ENCODE measurements around the gene CAMK2N1. TPM values are rescaled to one million over a fixed set of nuclear protein-coding genes. Genes with fewer than 3 reads are reported as not detected.

CAMK2N1 gene
- total and polyA plus RNA-seq, 4 donors: 12.3 to 15.1 (median 13.9) TPM

GRCh38 chr1:20443703-20444586 is 42.1 kb downstream of the CAMK2N1 start:
- Histone ChIP-seq H3K36me3 (ENCODE audit: control insufficient read depth in 4 of 4, insufficient read depth in 3 of 4, low read depth in 1 of 4, low read length in 3 of 4) (no peaks in the 10 kb centered on the region), H3K27ac (ENCODE audit: low read depth in 1 of 2, low read length in 2 of 2) (no peak overlapping the region), H3K9me3 (ENCODE audit: control insufficient read depth in 4 of 4, low read length in 3 of 4) (no peaks in the 10 kb centered on the region), H3K27me3 (ENCODE audit: control insufficient read depth in 4 of 4, insufficient read depth in 4 of 4, low read length in 3 of 4) (no peaks in the 10 kb centered on the region), H3K9ac (ENCODE audit: low read depth in 1 of 2, low read length in 2 of 2) (no peak overlapping the region), H3K4me1 (ENCODE audit: control insufficient read depth in 4 of 4, insufficient read depth in 4 of 4, low read length in 3 of 4) (peaks cover 0 to 1% (median 0%) of the 10 kb centered on the region in 4 donors), H3K4me3 (ENCODE audit: low read depth in 1 of 3, low read length in 3 of 3) (no peak overlapping the region)
- no peak for TF ChIP-seq YY1 (IDR thresholded peaks at IDR 0.05)
- no peak for TF ChIP-seq EGR1 (IDR thresholded peaks at IDR 0.05; ENCODE audit: low read depth in 2 of 2)
- TF ChIP-seq ATF3 (IDR thresholded peaks at IDR 0.05): no peak
- no peak for TF ChIP-seq JUND (IDR thresholded peaks at IDR 0.05)
- no peak for TF ChIP-seq REST (IDR thresholded peaks at IDR 0.05)
- no peak for TF ChIP-seq FOXA2 (IDR thresholded peaks at IDR 0.05)
- TF ChIP-seq ZBTB33 (IDR thresholded peaks at IDR 0.05): no peak
- TF ChIP-seq GABPA (IDR thresholded peaks at IDR 0.05 in 1 of 2, conservative IDR thresholded peaks at IDR 0.05 in 1 of 2): no peak
- no peak for TF ChIP-seq TAF1 (conservative IDR thresholded peaks at IDR 0.05)
- TF ChIP-seq MAX (IDR thresholded peaks at IDR 0.05): no peak
- TF ChIP-seq RXRA (IDR thresholded peaks at IDR 0.05): no peak
- TF ChIP-seq FOXA1 (IDR thresholded peaks at IDR 0.05): no peak
- no peak for TF ChIP-seq HNF4G (IDR thresholded peaks at IDR 0.05)
- WGBS: 93% methylated on average over 11 of the region's 11 CpGs
- no peak for DNase-seq (ENCODE audit: low spot score)

GRCh38 chr1:20442920-20443625 is 42.9 kb downstream of the CAMK2N1 start:
- no peaks in the 10 kb centered on the region for H3K36me3 ChIP-seq (ENCODE audit: control insufficient read depth in 4 of 4, insufficient read depth in 3 of 4, low read depth in 1 of 4, low read length in 3 of 4)
- H3K9me3 ChIP-seq (ENCODE audit: control insufficient read depth in 4 of 4, low read length in 3 of 4): no peaks in the 10 kb centered on the region
- H3K4me1 ChIP-seq (ENCODE audit: control insufficient read depth in 4 of 4, insufficient read depth in 4 of 4, low read length in 3 of 4): peaks cover 0 to 1% (median 0%) of the 10 kb centered on the region in 4 donors
- H3K27ac ChIP-seq (ENCODE audit: low read depth in 1 of 2, low read length in 2 of 2): no peak overlapping the region
- H3K4me3 ChIP-seq (ENCODE audit: low read depth in 1 of 3, low read length in 3 of 3): no peak overlapping the region
- DNase-seq (ENCODE audit: low spot score): no peak
- H3K9ac ChIP-seq (ENCODE audit: low read depth in 1 of 2, low read length in 2 of 2): no peak overlapping the region
- H3K27me3 ChIP-seq (ENCODE audit: control insufficient read depth in 4 of 4, insufficient read depth in 4 of 4, low read length in 3 of 4): no peaks in the 10 kb centered on the region
- 93% methylated on average over 5 of the region's 5 CpGs for WGBS
- no peak for TF ChIP-seq HNF4A (conservative IDR thresholded peaks at IDR 0.05)
- no peak for TF ChIP-seq ATF3 (IDR thresholded peaks at IDR 0.05)
- TF ChIP-seq RXRA (IDR thresholded peaks at IDR 0.05): no peak
- no peak for TF ChIP-seq YY1 (IDR thresholded peaks at IDR 0.05)
- no peak for TF ChIP-seq ZBTB33 (IDR thresholded peaks at IDR 0.05)
- TF ChIP-seq HNF4G (IDR thresholded peaks at IDR 0.05): no peak
- no peak for TF ChIP-seq EGR1 (IDR thresholded peaks at IDR 0.05; ENCODE audit: low read depth in 2 of 2)
- no peak for TF ChIP-seq REST (IDR thresholded peaks at IDR 0.05)
- TF ChIP-seq GABPA (IDR thresholded peaks at IDR 0.05 in 1 of 2, conservative IDR thresholded peaks at IDR 0.05 in 1 of 2): no peak
- no peak for TF ChIP-seq FOXA2 (IDR thresholded peaks at IDR 0.05)
- no peak for TF ChIP-seq MAX (IDR thresholded peaks at IDR 0.05)
- no peak for TF ChIP-seq NR2F2 (IDR thresholded peaks at IDR 0.05)
- no peak for TF ChIP-seq SP1 (IDR thresholded peaks at IDR 0.05)
- no peak for TF ChIP-seq FOXA1 (IDR thresholded peaks at IDR 0.05)
